ENCODE results near the gene UGT1A3. TPM values are rescaled to one million over a fixed set of nuclear protein-coding genes. Genes with fewer than 3 reads are reported as not detected.

Gene UGT1A3
- polyA plus RNA-seq, 3 donors = not detected

DNA sequence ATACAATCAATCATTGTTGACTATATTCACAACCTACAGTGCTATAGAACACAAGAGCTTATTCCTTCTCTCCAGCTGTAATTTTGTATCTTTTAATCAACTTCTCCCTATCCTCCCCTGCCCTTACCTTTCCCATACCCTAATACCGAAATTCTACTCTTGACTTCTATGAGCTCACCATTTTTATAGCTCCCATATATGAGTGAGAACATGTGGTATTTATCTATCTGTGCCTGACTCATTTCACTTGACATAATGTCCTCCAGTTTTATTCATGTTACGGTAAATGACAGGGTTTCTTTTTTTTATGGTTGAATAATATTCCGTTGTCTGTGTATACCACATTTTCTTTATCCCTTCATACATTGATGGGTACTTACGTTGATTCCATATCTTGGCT lies 51.9 kb downstream of the UGT1A3 start:
- no peak overlapping the region for H3K27ac ChIP-seq (ENCODE audit: low read depth, low read length)
- 80 to 92% (median 91%) methylated on average over 4 of the region's 4 CpGs for WGBS, 3 donors

DNA sequence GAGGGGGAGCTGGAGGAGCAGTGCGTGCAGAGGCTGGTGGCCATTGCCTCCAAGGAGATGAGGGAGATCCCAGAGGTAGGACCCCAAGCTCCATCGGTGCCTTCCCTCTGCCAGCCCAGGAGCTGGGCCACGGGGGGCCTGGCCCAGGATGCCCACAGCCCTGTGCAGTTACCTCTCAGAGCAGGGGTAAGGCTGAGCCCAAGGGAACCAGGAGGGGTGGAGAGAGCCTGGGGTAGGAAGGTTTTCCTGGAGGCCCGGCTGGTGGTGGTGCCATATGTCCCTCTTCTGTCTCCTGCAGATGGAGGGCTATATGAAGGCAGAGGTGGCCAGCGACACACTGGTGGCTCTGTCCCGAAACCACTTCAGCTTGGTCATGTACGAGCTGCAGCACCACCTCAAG lies 60.7 kb downstream of the UGT1A3 start:
- no peak overlapping the region for H3K27ac ChIP-seq (ENCODE audit: low read depth, low read length)
- WGBS, 3 donors = 86 to 94% (median 93%) methylated on average over 5 to 7 of the region's 7 CpGs

DNA sequence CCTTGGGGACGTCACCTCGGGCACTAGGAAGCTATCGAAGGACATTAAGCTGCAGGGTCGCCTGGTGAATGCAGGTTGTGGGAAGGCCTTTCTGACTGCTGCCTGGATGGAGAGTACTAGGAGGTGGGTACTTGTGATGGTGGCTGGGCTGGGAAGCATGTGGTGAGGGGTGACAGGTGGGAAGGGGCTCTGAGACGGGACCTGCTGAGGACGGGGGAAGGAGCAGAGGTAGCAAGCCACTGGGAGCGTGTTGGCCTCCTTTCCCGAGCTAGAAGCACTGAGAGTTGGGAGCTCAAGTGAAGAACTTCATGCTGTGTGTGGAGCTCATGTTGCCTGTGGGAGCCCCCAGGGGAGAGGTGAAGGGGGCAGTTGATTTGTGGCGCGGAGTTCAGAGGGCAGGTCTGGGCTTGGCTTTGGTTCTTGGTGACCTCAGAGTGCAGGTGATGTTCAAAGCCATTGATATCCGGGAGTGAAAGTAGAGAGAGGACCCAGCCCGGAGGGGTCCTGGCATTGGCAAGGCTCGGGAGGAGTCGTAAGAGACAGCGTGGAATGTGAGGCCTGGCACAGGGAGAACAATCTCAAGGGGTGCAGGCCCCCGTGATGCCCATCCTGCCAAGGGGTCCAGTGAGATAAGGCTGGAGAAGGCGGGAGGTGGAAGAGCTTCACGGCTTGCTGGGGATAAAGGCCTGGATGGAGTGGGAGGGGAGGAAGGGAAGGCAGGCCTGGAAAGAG lies 62.5 kb downstream of the UGT1A3 start:
- H3K27ac ChIP-seq (ENCODE audit: low read depth, low read length) = no peak overlapping the region
- WGBS, 3 donors = 77 to 83% (median 81%) methylated on average over 18 of the region's 18 CpGs

- no peak overlapping the region for H3K27ac ChIP-seq (ENCODE audit: low read depth, low read length)
- 78 to 80% (median 79%) methylated on average over 8 to 9 of the region's 9 CpGs for WGBS, 3 donors
Measured at GRCh38 chr2:233791883-233792329, 63.1 kb downstream of the UGT1A3 start.

GRCh38 chr2:233792720-233793119 lies 63.9 kb downstream of the UGT1A3 start:
- H3K27ac ChIP-seq (ENCODE audit: low read depth, low read length) = no peak overlapping the region
- 85 to 96% (median 91%) methylated on average over 7 of the region's 7 CpGs for WGBS, 3 donors

GRCh38 chr2:233793465-233794127 lies 64.8 kb downstream of the UGT1A3 start:
- 70 to 82% (median 79%) methylated on average over 18 of the region's 18 CpGs for WGBS, 3 donors
- H3K27ac ChIP-seq (ENCODE audit: low read depth, low read length) = no peak overlapping the region

DNA sequence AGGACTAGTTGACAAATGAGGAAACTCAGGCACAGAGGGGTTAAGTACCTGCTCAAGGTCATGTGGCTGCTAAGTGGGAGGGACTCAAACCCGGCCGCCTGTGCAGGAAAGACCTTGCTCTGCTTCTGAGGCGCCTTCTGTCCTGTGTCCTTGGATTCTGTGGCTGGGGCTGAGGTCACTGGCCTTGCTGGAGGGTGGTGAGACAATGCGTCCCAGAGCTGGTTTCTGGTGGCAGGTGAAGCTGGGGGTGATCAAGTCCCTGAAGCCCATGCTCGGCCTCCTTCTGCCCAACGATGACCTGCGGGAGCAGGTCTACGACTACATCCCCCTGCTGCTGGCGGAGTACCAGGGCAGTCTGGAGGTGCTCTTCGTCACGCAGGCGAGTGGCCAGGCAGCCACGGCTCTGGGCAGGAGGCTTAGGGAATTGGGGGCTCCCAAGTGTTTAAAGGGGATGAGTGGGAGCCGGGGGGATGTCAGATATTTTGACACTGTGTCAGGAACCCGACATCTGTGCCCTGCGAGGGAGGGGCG lies 65.4 kb downstream of the UGT1A3 start:
- no peak overlapping the region for H3K27ac ChIP-seq (ENCODE audit: low read depth, low read length)
- WGBS, 3 donors = 62 to 79% (median 78%) methylated on average over 17 of the region's 17 CpGs

GRCh38 chr2:233795735-233796171 lies 66.9 kb downstream of the UGT1A3 start:
- H3K27ac ChIP-seq (ENCODE audit: low read depth, low read length) = no peak overlapping the region
- 91 to 92% (median 92%) methylated on average over 13 of the region's 13 CpGs for WGBS, 3 donors

DNA sequence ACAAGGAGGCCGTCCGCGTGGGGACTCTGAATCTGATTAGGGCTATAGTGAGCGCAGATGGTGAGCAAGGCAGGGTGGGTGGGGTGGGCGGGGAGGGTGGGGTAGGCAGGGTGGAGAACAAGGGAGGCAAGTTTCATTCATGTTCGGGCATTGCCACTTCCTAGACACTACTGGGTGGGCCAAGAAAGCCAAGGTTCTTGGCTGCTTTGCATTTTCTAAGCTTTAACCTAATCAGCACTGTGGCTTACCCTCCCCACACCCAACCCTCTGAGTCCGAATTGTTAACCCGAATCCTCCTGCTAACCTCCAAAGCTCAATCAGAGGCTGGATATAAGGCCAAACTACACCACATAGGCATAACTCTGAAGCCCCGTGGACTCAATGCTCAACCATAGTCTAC lies 67.4 kb downstream of the UGT1A3 start:
- H3K27ac ChIP-seq (ENCODE audit: low read depth, low read length) = no peak overlapping the region
- WGBS, 3 donors = 85 to 93% (median 87%) methylated on average over 9 of the region's 9 CpGs

- 76 to 85% (median 82%) methylated on average over 14 of the region's 14 CpGs for WGBS, 3 donors
- no peak overlapping the region for H3K27ac ChIP-seq (ENCODE audit: low read depth, low read length)
Measured at GRCh38 chr2:233798335-233799086, 69.7 kb downstream of the UGT1A3 start.

DNA sequence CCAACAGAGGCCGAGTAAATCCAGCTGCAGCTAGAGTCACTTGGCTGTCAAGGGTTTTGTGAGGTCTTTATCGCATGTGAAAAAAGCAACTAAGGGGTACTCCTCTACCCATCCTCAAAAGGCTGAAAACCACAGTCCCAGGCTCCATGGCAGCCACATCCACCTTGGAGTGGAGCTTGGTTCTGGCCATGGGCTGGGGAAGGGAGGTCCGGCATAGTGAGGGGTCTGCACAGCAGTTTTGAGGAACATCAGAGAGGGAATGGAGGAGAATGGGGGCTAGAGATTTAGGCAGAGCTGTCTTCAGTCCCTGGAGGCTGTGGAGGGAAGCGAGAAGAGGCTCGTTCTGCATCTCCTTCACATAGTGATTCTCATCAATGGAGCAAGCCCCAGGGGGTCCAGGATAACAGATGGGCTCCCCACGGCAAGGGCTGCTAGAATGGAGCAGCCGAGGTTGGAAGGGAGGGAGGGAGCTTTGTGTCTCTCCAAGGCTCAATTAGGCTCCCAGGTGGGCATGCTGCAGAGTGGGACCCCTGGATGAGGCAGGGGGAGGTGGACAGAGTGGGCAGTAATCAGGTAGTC lies 70.3 kb downstream of the UGT1A3 start:
- 58 to 63% (median 61%) methylated on average over 7 of the region's 7 CpGs for WGBS, 3 donors
- H3K27ac ChIP-seq (ENCODE audit: low read depth, low read length) = no peak overlapping the region

DNA sequence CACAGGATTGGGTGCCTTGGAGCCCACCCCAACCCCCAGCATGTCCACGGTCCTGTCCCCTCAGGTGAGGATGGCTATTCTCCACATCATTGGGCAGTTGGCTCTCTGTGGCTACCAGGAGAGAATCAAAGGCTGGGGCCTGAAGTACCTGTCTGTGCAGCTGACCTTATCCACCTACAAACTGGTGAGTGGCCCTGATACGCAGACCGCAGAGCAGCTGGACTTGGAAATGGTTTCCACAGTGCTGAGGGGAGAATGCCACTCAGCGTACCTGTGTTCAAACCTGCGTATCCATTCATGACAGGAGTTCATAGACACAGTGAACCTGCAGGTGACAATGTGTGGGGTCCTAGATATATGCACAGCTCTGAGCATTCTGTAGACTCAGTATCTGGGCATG lies 70.9 kb downstream of the UGT1A3 start:
- H3K27ac ChIP-seq (ENCODE audit: low read depth, low read length) = no peak overlapping the region
- 45 to 82% (median 54%) methylated on average over 5 of the region's 5 CpGs for WGBS, 3 donors

GRCh38 chr2:233800208-233800607 lies 71.4 kb downstream of the UGT1A3 start:
- H3K27ac ChIP-seq (ENCODE audit: low read depth, low read length) = no peak overlapping the region
- WGBS, 3 donors = 78 to 81% (median 80%) methylated on average over 7 of the region's 7 CpGs

- WGBS, 3 donors = 66 to 79% (median 75%) methylated on average over 9 of the region's 9 CpGs
Measured at GRCh38 chr2:233801357-233802131, 72.7 kb downstream of the UGT1A3 start.

GRCh38 chr2:233802132-233802815 lies 73.4 kb downstream of the UGT1A3 start:
- H3K27ac ChIP-seq (ENCODE audit: low read depth, low read length) = no peak overlapping the region
- 59 to 76% (median 71%) methylated on average over 3 of the region's 3 CpGs for WGBS, 3 donors

More at GRCh38 chr2:233801357-233802131, 72.7 kb downstream of the UGT1A3 start:
- H3K27ac ChIP-seq (ENCODE audit: low read depth, low read length) = no peak overlapping the region

GRCh38 chr2:233803292-233803911 lies 74.6 kb downstream of the UGT1A3 start:
- WGBS, 3 donors = 46 to 71% (median 67%) methylated on average over 2 of the region's 2 CpGs
- H3K27ac ChIP-seq (ENCODE audit: low read depth, low read length) = no peak overlapping the region

DNA sequence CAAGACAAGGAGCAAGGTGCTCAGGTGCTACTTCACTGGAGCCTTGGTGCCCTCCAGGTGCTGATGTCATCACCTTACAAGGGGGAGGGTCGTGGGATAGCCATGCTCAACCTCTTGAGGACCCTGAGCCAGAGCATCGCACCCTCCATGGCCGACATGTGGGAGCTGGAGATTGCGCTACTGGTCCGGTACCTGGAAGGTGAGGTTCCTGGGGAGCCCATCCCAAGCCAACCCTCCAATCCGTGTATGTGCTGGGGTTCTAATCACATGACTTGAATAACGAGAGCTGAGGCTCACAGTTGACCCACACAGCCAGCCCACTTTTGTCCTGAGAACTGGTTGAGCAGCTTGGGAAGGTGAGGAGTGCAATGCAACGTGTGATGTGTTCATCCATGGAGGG lies 75.2 kb downstream of the UGT1A3 start:
- no peak overlapping the region for H3K27ac ChIP-seq (ENCODE audit: low read depth, low read length)
- 60 to 65% (median 64%) methylated on average over 8 of the region's 8 CpGs for WGBS, 3 donors

All from adipose tissue (tissue), 3 donors.